ENCODE results near the gene SCO2.

DNA sequence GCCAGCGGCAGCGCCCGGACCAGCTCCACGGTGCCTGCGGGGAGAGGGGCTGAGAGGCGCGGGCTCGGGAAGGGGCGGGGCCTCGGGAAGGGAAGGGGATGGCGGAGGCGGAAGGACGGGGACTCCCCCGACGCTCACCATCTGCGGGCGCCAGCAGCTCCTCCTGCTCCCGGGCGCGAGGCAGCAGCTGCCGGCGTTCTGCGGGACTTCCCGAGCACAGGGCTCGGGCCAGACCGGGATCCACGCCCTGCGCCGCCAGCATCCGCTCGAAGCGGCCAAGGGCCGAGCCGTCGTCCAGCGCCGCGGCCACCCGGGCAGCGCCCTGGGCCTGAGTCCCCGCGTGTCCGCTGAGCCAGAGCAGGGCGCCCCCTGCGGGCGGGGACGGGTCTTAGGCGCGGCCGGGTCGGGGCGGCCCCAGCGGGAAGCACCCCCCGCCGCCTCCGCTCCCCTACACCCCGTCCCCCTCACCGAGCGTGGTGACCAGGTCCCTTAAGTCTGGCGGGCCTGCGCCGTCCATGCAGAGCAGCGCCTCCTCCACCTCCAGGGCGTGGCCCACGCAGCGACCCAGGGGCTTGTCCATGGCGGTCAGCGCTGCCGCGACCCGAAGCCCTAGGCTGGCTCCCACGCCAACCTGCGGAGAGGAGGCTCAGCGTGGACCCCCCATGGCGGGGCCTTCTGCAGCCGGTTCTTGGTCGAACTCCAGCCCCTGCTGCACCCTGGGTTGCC lies 873 bp upstream of the SCO2 start:
- TF ChIP-seq, protein P1, sequence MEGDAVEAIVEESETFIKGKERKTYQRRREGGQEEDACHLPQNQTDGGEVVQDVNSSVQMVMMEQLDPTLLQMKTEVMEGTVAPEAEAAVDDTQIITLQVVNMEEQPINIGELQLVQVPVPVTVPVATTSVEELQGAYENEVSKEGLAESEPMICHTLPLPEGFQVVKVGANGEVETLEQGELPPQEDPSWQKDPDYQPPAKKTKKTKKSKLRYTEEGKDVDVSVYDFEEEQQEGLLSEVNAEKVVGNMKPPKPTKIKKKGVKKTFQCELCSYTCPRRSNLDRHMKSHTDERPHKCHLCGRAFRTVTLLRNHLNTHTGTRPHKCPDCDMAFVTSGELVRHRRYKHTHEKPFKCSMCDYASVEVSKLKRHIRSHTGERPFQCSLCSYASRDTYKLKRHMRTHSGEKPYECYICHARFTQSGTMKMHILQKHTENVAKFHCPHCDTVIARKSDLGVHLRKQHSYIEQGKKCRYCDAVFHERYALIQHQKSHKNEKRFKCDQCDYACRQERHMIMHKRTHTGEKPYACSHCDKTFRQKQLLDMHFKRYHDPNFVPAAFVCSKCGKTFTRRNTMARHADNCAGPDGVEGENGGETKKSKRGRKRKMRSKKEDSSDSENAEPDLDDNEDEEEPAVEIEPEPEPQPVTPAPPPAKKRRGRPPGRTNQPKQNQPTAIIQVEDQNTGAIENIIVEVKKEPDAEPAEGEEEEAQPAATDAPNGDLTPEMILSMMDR (IDR thresholded peaks at IDR 0.05): peak; percentile 53 to 84 (median 67)
- TF ChIP-seq POLR2A (IDR thresholded peaks at IDR 0.05): peak in 1 of 2 donors; percentile 40

Measured in heart left ventricle (tissue), 13 donors.